SK-N-DZ (cell line): ENCODE data around the gene RBKS.
"Not testable (repeated sequence)": the region's sequence is repeated elsewhere in the genome, so short reads cannot be mapped to it uniquely, and the experiment has no call there.

Experiments used
- DNase-seq: peaks from one replicate; pipeline ENCODE4 v3.0.0-alpha.2; 2015; ENCODE audit warnings: low spot score

Gene RBKS

DNA sequence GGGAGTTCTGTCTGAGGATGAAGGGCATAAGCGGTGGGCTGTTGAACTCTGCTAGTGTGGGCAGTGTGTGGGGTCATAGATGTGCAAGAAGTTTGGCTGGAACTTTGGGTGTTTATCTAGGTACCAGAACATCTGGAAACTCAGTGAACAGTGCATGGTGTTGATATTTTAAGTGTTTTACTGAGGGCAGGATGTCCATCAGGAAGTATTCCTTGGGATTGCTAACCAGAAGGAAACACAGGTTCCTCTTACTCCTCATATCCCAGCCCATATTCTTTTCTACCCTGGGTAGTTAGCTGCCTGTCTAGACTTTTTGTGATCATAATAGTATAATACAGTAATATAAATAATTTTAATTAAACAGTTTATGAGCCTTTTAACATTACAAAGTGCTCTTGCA lies 15.9 kb upstream of the RBKS start:
- no peak for DNase-seq

DNA sequence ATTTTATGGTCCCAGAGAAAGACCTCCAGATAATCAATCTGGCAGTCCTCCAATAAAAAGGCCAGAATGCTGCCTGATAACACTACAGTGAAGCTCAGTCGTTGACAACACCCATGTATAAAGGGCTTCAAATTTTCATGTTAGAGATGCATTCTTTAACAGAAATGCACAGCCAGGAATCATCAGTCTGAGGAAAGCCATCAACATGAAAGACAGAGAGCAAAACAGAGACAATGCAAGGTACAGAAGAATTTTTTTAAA lies 14.1 kb upstream of the RBKS start:
- DNase-seq: no peak

DNA sequence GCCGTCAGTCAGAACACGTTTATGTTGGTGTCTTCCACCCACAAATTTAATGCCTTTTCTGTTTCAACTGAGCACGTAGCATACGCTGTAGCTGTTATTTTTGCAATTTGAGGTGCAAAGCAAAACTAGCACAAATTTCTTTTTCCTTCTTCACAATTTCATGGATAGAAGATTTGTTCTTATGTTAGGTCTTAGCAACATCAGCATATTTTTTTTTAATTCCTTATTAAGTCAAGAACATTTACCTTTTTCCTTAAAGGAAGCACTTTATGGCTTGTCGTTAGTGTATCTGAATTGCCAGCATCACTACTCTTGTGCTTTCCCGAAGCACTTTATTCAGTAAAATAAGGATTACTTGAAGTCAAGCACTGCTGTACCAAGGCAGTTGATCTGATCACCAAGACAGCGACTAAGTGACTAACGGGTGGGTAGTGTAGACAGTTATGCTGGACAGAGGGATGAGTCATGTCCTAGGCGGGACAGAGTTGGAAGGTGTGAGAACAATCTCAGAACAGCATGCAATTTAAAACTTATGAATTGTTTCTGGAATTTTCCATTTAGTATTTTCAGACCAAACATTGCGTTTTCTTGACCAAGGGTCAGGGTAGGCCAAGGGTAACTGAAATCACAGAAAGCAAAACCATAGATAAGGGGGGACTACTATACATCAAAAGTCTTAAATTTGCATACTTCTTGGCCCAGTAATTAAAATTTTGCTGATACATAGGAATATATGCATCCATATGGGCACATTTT lies 13.6 kb upstream of the RBKS start:
- no peak for DNase-seq

DNA sequence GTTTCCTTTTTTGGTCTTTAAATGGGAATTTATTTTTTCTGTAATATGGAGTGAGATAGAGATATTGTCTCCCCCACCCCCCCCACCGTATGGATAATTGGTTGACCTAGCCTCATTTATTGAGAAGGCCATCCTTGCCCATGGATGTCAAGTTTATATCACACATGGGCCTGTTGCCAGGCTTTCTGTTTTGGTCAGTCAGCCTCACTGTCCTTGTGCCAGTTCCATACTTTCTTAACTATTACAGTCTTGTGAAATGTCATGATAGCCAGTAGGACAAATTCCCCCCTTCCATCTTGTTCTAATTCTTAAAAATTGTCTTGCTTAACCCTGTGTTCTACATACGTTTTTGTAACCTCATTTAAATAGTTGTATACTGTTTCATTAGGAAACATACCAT lies 12.8 kb upstream of the RBKS start:
- no peak for DNase-seq

DNA sequence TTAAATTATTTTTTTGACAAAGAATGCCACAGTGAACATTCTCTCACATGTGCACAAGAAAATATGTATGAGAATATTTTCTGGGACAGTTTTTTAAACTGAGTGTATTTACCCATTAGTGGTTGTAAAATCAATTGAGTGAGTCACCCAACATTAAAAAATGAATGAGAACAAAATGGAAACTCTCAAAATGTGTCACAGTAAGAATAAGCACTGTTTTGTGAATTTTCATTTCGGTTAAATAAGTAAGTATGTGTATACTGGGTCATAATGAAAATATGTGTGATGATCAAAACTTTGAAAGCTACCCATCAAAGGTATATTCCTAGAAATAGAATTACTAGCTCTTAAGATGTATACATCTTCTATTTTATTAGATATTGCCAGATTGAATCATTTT lies 11.9 kb upstream of the RBKS start:
- no peak for DNase-seq

DNA sequence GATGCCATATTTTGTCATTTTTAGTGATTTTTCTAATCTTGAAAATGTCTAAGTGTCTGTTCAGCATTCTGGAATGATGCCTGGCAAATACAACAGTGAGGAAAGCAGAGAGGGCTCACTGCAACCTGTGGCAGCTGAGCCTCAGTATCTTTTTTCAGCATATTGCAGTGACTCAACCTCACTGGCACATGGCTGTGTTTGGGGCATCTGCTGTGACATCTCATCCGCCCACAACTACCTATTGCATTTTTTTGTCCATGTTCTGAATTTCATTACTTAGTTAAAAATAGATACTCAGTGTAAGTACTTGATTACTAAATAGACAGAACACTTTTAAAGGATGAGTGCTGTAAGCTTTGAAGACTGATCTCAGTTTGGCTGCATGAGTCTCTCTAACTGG lies 11.0 kb upstream of the RBKS start:
- DNase-seq: no peak

DNA sequence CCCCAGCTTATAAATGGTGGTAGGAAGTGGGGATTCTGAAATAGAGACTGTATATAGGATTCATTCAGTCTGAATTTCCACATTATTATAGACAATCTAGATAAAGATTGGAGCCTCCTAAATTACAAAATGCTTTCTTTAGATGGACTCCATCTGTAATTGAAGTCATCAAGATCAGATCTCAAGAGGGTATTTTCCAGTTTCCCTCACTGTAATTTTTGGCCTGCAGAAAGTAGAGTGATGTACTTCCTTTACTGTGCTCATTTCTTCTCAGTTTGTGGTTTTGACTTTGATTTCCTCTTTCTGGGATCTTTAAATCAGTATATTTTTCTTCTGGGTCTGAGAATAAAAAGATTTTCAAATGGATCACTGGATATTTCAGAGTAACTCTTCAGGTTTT lies 7.5 kb upstream of the RBKS start:
- DNase-seq: no peak

DNA sequence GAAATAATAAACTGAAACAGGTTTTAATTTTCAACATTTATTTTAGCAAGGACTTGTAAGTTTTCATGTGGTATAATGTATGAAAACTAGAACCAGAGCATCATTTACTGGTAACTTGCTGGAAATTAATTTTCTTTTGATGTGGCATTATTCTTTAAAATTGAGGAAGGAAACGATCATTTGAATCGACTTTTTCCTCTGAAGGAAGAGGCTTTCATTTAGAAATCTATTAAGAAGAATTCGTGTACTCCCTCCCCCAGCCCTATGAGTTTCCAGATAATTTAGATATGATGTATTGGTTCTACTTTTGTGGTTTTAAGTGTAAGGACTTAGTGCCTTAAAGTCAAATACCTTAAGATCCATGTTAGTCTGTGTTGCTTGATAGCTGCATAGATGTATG lies 2.8 kb upstream of the RBKS start:
- DNase-seq: no peak

DNA sequence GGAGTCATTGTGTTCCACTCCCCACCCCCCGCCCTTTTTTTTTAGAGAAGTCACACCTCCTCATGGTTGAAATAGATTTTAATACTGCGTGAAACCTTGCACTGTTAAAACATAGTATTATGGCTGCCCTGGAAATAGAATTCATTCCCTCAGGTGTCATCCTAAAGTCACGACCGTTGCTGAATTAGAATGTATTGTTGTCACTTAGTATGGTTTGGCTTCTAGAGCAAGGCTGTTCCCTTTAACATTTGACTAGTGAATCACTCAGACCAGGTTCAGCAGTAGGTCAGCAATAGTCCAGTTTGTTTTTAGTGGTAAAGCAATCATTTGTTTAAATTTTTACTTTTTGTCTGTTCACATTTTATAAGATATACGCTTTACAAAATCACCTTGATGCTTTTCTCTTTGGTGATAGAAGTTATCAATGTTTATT lies 1.5 kb upstream of the RBKS start:
- no peak for DNase-seq

DNA sequence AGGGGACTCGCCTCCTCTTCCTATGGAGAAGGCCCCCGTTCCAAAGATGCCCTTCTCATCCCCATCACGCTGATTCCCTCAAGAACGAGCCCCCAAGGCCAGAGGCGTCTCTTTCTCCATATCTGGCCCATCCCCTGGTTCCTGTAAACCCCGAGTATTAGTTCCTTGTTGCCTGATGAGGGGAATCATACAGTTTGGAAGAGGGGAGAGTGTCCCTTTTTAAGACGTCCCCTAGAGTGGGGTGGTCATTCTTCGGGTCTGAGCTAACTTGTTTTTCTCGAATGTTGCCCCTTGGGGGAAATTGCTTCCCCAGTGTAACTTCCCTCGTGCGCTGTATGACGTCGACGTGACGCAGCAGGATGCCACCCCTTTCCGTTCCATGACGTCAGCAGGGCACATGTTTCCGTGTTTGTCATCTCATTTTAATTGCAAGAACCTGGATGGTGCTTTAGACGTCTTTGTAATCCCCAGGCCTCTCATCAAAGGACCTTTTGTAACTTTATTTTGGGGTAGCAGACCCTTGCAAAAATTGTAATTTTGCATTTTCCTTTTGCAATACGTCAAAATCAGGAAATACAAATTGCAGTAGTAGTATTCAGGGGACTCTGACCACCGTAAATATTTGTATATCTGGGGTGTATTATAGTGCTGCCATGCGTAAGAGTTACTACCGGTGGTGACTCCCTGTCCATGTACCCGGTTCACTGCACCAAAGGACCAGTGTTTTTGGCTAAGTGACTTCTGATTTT lies 911 bp upstream of the RBKS start:
- DNase-seq: peak; percentile 63

DNA sequence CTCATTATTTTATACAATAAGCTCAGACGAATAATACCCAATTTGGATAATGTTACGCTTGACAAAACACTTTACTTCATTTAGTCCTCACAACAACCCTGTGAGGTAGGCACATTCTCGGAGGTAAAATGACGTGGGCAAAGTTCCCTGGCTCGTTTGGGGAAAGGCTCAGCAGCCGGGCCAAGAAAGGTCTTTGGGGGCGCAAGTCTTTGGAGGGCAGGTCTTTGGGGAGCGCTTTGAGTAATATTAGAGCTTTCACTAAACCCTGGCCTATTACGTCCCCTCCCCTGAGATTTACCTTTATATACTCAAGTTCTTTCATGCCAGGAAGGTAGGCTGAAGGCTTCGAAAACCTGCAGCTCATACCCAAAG lies 427 bp downstream of the RBKS start:
- no peak for DNase-seq

DNA sequence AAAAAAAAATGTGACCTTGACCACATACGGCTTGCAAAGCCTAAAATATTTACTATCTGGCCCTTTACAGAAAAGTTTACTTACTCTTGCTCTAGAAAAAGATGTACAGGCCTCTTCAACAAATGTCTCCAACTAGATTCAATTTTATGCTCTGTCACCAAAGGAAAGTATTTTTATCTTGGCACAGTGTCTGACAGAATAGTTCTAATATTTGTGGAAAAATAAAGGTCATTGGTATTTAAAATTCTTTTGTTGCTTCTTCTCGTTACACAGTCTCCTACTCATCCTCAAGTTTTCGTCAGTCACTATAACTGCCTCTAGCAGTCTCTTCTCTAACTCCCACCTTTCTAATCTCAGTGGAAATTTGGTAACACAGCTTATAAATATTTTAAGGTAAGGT lies 1.4 kb downstream of the RBKS start:
- no peak for DNase-seq

DNA sequence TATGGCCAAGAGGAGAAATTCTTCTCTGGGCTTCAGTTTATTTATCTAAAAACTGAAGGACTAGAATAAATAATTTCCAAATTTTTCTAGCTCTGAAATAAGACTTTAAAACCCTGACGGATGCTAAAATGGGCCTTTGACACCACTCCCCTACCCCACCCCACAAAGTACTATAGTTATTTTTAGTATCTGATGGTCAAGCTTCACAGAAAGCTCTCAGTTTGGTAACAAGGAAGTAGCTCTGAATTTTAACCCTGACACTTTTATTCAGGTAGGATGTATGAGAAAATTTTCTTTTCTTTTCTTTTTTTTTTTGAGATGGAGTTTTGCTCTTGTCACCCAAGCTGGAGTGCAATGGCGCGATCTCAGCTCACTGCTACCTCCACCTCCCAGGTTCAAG lies 2.4 kb downstream of the RBKS start:
- no peak for DNase-seq

DNA sequence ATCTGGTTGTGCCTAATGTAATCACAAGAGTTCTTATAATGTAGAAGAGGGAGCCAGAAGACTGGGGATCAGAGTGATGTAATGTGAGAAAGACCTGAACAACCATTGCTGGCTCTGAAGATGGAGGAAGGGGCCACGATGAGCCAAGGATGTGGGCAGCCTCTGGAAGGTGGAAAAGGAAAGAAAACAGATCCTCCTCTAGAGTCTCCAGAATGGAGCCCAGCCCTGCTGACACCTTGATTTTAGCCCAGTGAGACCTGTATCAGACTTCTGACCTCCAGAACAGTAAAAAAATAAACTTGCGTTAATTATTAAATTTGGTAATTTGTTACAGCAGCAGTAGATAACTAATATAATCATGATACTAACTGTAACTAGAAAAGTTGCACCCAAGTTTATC lies 3.1 kb downstream of the RBKS start:
- no peak for DNase-seq

DNA sequence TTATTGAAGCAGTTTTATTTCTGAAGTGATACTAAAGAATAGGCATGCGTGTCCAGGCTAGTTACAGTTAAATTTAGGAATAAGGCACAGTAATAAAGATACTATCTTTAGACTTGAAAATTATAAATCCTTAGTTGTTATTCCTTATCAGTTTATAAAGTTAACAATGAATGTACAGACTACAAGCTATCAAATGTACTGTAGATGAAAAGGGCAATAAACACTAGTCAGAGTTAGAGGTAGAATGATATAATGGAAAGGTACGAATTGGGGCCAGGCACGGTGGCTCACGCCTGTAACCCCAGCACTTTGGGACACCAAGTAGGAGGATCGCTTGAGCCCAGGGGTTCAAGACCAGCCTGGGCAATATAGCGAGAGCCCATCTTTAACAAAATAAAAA lies 3.9 kb downstream of the RBKS start:
- DNase-seq: no peak

DNA sequence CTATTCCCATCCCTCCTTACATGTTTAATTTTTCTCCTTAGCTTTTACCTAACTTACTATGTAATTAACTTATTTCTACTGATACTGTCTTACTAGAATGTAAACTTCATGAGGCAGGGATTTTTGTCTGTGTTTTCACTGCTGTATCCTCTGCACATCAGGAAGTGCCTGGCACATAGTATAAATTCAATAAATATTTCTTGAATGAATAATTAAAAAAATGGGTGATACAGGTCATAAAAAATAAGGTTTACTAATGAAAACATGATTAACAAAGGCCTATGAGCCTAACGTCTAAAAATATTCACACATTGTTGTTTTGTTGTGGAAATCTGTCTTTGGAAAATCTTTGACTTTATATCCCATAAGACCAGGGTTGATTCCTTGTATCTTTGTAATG lies 4.5 kb downstream of the RBKS start:
- no peak for DNase-seq

DNA sequence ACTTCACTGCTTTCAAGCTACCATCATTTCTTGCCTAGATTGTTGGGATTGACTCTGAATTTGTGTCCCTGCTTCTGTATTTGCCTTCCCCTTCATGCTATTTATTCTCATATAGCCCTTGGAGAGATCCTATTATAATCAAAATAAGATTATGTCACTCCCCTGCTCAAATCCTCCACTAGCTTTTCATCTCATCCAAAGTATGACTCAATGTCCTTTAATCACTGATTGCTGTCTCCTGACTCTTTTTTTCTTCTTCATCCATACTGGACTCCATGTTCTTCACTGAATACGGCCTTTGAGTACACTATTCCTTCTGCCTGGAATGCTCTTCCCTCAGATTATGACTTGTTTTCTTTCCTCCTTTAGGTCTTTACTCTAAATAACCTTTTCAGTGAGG lies 5.0 kb downstream of the RBKS start:
- DNase-seq: no peak

DNA sequence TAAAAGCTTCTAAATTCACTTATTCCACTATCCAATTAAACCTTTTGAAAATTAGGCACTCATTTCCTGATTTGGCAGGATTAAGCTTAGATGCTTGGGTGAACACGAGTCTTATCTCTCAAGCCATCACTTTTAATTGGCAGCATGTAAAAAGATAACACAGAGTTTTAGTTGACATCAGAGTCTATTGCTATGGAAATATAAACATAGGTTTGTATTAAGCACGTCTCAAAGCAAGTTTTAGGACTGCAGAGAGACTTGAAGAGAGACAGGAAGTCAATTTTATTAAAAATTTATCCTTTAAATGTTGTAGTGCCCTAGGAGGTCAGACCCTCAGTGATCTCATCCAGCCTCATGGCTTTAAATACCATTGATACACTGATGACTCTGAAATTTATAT lies 5.6 kb downstream of the RBKS start:
- DNase-seq: no peak

DNA sequence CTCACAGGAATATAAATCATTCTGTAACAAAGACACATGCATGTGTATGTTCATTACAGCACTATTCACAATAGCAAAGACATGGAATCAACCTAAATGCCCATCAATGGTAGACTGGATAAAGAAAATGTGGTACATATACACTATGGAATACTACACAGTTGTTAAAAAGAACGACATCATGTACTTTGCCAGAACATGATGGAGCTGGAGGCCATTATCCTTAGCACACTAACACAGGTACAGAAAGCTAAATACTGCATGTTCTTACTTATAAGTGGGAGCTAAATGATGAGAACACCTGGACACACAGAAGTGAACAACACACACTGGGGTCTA lies 7.6 kb downstream of the RBKS start:
- DNase-seq: not testable (repeated sequence)

DNA sequence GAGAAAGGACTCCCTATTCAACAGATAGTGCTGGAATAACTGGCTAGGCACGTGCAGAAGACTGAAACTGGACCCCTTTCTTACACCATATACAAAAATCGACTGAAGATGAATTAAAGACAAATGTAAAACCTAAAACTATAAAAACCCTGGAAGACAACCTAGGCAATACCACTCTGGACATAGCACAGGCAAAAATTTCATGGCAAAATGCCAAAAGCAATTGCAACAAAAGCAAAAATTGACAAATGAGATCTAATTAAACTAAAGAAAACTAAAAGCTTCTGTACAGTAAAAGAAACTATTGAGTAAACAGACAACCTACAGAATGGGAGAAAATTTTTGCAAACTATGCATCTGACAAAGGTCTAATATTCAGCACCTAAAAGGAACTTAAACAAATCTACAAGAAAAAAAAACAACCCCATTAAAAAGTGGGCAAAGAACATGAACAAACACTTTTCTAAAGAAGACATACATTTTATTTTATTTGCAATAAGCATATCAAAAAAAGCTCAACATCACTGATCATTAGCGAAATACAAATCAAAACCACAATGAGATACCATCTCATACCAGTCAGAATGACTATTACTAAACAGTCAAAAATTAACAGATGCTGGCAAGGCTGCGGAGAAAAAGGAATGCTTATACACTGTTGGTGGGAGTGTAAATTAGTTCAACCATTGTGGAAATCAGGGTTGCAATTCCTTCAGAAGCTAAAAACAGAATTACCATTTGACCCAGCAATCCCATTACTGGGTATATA lies 8.2 kb downstream of the RBKS start:
- not testable (repeated sequence) for DNase-seq

DNA sequence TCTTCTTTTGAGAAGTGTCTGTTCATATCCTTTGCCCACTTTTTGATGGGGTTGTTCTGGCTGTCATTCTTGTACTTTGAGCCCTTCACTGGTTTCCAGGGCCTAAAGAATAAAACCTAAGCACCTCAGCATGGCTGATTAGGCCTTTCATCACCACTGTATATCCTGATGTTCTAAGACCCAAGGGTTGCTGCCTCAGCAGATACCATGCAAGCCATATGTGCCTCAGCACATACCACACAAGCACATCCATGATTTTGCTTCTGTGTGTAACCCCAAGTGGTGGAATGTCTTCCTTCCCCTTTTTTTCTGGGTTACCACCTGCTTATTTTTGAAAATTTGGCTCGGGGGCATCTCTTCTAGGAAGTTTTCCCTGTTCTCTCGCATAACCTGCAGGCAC lies 11.4 kb downstream of the RBKS start:
- DNase-seq: no peak

DNA sequence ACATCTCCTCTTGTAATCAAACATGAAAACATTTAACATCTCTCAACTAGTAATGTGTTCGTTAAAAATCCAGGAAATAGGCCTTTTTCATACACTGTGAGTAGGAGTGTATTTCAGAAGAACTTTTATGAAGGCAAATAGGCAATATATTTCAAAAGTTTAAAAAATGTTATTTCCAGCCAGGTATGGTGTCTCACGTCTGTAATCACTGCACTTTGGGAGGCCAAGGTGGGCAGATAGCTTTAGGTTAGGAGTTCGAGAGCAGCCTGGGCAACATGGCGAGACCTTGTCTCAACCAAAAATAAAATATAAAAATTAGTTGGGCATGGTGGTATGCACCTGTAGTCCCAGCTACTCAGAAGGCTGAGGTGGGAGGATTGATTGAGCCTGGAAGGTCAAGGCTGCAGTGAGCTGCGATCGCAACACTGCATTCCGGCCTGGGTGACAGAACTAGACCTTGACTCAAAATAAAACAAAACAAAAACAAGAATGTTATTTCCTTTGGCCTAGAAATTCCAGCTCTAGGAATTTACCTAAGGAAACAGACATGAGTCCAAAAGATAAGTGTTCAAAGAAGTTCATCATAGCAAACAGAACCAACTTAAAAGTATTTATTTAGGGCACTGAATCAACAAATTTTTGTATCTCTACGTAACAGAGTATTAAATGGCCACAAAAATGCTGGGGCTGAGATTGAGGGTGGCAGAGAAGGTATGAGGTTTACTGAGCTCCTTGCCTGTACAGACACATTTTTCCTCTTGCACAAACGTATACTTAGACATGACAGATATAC lies 14.9 kb downstream of the RBKS start:
- DNase-seq: no peak
